NCI-H446 treated with DMSO at 0.1 percent for 48 hours (cell line): Measurements from ENCODE around the gene CYB5RL.
"Not testable (repeated sequence)": the region's sequence is repeated elsewhere in the genome, so short reads cannot be mapped to it uniquely, and the experiment has no call there.

Source experiments
- DNase-seq: peaks from one replicate; lab custom pipeline; 2025; lab: John Stamatoyannopoulos, UW

Gene CYB5RL

DNA sequence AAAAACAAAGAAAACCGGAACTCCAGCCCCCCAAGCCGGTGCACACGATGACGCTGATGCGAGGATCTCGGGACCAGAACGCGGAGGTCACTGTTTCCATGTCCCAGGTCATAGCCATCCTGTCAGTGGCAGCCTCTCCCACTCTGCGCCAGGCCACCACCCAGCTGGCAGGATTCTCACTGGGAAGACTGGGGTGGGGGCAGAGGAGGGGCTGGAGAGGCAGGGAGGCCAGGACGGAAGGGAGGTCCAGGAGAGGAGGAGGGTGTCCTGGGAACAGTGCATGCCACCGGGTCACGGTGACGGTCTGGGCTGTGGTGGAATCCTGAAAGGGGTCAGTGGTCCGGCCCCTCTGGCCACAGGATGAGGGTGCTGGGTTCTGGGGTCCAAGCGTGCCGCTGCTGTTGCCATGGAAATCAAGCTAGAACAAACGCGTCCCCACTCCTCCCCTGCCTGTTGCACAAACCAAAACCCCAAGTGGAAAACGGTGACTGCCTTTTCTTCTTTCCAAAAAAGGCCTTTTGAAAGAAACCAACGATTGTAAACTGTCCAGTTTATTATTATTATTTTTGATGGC lies 26.2 kb upstream of the CYB5RL start:
- no peak for DNase-seq

DNA sequence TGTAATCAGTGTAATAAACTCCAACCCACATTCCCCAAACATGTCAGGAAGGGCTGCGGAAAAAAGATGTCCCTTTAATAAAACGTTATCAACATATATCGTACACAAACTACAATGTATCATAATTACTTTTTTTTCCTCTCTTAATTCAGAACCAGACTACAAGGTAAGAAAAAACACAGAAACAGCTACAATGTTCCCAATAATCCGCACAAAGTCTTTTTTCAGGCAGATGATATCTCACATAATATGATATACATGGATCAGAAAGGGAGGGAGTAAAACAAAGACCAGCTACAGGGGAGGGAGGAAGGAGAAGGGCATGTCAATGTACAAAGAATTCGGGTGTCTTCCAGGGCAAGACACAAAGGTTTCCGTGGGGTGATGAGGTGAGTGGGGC lies 25.5 kb upstream of the CYB5RL start:
- DNase-seq, result no peak

DNA sequence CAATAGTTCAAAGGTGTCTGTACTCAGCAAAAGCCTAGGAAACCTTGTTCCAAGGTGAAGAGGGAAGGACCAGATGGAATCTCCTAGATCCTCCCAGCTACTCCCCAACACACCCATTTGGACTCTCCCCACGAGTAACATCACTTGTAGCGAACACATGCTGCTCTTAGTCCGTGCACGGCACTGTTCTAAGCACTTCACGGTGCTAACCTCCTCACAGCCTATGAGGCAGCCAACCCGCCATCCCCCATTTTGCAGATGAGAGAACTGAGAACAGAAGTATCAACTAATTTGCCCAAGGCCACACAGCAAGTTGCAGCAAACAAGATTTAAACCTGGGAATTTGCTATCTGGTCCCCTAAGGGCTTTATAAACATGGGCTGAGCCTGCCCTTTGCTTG lies 24.4 kb upstream of the CYB5RL start:
- no peak for DNase-seq

DNA sequence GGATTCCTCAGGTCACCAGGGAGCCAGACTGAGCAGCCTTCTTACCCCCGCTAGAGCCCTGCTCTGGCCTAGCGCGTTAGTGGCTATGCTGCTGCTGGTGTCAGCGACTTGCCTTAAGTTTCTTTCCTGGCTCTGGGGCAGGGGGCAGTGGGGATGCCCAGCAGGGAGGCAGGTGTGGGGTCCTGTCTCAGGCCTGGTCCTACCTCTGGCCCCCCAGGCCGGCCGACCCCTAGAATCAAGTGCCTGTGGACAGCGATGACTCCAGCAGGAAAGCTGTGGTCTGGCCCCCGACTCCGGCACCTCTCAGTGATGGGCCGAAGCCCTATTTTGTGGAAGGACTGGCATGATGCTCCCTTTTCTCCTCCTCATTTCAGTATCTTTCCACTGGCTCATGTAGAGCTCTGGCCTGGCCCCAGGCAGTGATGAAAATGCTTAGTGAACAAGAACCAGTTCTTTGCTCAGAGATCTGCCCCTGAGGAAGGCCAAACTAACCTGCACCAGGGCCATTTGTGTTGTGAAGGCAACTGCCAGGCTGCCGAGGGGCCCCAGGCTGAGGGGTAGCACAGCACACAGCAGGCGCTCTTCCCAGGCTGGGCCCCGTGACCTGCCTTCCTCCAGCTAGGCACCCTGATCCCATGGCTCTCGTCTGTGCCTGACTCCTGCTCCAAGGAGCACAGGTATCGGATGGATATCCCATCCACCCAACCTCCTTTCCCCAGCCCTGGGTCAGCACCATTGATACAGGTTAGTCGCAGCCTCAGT lies 23.8 kb upstream of the CYB5RL start:
- no peak for DNase-seq

DNA sequence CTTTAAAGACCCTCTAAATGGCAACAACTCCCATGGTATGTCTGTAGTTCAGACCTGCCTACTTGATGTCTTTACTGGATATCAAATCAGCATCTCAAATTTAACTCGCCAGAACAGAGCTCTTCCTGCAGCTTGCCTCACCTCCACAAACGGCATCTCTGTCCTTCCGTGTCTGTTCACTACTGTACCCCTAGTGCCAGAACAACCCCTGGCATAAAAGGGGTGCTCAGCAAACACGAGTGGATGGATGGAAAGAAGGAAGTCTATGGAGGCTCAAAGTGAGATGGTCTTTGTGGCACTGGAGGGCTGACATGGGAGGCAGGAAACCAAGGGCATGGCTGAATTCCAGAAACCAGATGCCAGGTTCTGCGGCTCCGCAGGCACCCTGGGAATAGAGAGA lies 22.9 kb upstream of the CYB5RL start:
- no peak for DNase-seq

DNA sequence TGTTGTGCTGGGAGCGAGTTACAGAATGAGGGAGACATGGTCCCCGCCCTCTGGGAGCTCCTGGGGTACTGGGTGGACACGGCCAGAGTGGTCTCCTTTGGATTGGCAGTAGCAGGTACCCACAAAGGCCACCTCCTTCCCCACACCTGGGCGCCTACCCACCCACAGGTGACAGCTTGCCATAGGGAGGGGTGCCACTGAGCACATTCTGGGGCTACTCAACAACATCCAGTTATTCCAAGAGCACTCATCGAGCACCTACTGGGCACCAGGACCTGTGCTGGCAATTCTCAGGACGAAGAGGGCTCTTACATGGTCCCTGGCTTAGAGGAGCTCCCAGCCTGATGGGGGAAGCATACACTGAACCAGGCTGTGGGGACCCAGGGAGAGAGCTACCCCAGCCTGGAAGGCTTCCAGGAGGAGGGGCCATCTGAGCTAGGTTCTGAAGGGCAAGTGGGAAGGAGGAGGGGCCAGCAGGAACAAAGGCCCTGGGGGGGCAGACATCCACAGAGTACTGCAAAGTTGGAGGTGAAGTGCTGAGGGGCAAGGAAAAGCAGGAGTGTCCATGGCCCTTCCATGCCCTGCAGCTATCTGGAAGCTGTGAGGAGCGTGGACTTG lies 22.1 kb upstream of the CYB5RL start:
- no peak for DNase-seq

DNA sequence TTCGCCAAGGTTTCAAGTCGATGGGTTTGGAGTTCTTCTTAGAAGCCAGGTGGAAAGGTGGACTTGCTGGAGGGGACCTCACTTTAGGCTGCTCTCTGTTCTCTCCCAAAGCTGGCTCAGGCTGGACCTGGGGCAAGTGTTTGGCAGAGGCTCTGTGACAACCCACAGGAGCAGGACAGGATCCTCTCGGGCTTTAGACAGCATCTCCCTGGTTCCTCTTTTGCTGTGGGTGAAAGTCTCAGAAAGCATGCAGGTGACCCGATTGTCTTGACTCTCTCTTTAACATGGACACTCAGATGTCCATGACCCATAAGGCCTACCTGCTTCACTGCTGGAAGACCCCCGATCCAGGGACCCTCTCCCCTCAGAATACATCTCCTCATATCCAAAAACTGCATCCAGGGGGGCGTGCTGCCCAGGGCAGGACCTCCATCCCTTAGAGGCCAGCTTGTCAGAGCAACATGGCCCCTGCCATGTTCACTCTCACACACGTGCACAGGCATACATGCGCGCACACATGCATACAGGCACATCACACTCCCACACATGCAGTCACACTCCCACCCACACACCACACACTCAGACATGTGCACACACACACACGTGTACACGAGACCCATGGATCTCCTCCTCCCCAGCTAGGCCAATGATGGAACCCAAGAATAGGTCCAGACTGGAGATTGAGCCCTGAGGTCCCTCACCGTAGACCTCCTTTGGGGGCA lies 21.4 kb upstream of the CYB5RL start:
- DNase-seq, result no peak

DNA sequence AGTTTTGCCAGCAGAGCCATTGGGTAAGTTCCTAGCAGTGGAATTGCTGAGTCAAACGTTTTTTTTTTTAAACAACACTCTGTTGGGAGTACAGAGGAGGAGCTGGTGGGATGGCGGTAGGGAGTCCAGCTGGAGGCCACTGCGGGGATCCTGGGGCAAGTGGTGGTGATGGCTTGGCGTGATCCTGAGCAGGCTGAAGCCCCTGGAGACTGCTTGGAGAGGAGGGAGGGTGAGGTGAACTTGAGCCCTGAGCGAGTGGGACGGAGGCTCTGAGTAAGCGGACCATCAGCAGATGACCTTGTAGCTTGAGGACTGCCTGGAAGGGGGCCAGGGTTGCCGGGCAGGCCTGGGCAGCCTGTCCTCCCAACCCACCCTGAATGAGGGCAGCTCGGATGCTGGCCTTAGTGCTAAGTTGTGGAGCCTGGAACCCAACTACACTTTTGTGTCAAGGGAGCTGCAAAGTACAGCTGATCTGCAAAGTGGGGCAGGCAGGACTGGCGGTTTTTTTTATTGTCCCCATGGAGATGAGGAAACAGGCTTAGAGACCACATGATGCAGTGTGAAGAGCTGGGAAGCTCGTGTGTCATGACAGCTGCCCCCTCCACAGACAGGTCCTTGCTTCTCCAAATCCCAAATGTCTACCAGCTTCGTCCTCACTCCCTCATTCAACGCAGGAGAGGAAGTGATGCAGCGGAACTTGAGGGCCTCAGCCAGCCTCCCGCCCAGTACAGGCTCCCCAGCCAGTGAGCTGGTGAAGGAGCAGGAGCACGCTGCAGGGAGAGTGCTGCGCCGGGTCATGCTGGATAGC lies 20.4 kb upstream of the CYB5RL start:
- DNase-seq, result no peak

DNA sequence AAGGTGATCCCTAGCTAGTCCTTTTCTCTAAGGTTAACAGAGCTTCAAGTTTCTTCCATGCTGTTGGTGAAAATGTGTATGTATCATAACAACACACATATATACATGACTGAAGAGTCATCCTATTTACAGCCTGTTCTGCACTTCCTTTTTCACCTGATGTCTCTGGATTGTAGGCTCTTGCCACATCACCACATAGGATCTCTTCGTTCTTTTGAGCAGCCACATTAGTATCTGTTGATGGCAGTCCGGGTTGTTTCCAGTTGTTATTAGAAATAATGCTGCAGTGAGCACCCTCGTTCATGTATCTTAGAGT lies 19.8 kb upstream of the CYB5RL start:
- DNase-seq, result no peak

DNA sequence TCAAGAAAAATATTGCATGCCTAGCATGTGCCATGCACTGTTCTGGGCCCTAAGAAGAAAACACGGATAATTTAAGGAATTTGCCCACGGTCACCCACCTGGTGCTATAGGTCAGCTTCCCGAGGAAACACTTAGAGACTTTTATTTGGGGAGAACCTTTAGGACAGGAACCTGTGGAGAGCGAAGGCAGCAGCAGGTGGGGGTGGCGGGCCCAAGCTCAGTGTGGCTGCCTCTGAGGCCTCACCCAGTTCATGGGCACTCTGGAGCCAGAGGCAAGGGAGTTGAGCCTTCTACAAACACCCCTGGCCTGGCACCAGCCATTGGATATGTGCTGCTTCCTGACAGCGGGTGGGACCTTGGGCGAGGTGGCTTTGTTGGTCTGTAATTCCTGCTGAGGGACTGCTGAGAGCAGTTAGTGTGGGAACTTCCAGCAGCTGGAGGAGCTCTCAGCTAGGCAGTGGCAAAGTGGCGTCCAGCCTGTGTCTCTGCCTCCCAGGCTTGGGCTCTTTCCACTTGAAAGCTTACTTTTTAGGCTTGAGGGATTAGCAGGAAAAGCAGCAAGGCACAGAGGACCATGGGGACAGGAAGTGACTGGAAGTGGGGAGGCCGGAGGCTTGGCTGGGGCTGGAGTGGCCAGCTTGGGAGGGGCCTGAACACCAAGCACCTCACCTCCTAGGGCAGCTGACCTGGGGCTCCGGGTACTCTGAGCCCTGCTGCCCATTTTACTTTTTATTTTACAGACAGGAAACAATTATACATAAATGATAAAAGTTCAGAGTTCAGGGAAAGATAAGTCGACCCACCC lies 19.3 kb upstream of the CYB5RL start:
- DNase-seq, result no peak

DNA sequence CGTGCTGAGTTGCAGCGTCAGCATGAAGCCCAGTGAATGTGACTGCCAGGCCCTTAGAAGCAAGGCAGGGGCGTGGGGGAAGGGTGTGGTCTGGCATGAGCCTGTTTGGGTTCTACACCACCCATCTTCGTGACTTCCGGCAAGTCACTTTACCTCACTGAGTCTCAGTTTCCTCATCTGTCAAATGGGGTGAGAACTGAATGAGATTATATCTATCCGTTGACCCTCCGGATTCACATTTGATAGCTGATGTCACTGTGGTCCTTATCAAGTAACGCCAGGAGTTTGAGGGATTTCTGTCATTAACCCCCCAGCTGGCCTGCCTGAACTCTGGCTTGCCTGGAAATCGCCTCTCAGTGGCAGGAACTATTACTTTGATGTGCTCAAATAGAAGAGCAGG lies 15.7 kb upstream of the CYB5RL start:
- no peak for DNase-seq

DNA sequence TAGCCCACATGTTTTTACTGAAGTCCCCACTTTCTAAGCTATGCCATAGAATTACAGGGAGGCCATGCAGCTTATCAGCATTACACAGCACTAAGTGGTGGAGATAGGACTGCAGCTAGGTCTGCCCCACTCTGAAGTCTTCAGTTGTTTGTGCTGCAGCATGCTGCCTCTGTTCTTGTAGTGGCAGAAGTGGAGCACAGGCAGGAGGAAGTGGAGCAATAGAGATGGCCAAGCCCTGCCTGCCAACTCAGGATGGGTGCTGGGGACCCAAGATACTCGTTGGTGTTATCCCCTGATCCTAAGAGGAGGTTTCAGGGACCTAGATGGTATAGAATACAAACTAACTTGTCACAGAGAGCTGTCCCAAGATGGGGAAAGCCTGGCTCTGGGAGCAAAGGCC lies 13.0 kb upstream of the CYB5RL start:
- DNase-seq, result no peak

DNA sequence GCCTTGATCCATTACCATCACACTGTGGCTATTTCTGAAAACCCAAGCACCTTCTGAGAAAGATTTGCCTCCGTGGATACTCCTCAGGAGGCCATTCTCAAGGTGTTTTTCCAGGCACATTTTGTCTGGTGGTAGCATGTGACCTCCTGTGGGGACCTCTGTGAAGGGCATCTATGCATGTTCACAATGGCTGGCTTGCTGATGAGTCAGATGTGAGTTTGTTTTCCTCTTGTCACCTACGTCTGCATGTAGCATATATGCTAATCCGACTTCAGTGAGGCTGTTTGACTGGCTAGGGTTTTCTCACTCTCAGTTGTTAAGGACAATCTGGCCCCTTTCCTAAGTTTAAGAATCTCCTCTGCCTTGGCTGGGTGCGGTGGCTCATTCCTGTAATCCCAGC lies 8.1 kb upstream of the CYB5RL start:
- not testable (repeated sequence) for DNase-seq

DNA sequence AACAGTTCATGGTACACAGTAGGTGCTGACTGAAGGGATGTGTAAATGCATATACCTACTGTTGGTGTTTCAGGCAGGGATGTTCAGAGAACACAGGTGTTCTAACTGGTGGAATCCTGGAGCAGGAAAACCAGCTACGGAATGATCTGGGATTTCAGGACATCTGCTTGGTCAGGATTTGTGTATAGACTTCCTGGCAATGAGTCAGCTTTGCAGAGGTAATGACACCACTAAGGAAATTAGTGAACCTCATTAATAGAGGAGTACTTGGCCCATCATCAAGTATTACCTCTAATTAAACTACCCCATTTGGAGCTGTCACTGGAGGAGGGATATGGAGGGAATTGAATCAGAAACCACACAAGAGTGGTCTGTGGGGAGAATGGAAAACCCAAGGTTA lies 7.5 kb upstream of the CYB5RL start:
- DNase-seq, result no peak

DNA sequence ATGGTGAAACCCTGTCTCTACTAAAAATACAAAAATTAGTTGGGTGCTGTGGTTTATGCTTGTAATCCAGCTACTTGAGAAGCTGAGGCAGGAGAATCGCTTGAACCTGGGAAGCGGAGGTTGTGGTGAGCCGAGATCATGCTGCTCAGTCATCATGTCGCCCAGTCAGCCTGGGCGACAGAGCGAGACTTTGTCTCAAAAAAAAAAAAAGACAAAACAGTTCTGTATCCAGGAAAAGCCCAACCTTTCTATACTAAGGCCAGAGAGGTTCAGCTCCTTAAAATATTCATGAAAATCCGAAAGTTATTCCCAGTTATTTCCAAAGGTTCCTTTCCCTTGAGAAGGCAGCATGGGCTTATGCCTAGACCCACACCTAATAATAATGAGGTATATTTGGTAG lies 4.4 kb upstream of the CYB5RL start:
- no peak for DNase-seq

DNA sequence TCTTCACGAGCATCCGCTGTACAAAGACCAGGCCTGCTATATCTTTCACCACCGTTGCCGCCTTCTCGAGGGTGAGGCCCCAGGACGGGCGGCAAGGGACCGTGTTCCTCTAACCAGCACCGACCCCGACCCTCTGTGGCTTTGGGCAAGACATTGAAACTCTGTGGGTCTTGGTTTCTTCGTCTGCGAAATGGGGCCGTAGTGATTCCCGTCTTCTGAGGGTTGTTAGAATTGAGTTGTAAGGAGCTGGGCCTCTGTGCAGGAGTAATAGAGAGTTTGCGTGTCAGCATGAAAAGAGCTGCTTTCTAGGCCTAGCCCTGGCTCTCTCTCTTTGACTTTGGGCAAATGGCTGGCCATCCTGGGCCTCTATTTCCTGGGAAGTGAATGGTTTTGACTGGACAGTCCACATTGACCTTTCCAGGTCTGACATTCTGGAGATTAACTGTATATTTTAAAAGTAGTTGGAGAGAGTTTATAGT lies 728 bp upstream of the CYB5RL start:
- DNase-seq, result no peak

DNA sequence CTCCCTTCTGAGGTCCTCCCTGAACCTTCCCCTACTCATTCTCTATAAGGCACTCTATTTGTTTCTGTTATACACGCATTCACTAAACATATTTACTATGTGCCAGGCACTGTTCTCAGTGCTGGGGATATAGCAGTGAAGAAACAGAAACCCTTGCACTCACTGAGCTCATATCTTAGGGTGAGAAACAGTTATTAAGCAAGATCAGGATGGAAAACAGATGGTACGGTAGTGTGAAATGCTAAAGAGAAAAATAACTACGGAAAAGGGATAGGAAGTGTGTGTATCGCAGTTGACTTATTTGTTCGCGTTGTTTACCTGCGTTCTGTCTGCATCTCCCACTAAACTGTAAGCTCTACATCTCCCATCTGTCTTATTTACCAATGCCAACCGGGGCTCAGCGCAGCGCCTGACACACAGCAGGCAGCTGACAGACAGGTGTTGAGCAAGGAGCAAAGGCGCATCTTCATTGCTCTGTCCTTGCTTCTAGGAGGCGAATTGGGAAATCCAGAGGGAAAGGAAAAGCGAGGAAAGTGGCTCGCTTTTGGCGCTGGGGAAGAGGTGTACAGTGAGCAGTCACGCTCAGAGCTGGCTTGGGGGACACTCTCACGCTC lies 572 bp downstream of the CYB5RL start:
- no peak for DNase-seq

DNA sequence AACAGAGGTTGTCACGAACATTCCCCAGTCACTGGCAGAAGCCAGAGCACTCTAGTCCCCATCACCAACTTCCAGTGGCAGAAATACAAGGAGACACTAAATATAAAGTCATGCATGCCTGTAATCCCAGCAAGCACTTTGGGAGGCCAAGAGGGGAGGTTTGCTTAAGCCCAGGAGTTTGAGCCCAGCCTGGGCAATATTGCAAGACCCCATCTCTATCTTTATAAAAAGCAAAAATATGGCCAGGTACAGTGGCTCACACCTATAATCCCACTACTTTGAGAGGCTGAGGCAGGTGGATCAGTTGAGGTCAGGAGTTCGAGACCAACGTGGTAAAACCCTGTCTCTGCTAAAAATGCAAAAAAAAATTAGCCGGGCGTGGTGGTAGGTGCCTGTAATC lies 6.4 kb downstream of the CYB5RL start:
- DNase-seq, result no peak

DNA sequence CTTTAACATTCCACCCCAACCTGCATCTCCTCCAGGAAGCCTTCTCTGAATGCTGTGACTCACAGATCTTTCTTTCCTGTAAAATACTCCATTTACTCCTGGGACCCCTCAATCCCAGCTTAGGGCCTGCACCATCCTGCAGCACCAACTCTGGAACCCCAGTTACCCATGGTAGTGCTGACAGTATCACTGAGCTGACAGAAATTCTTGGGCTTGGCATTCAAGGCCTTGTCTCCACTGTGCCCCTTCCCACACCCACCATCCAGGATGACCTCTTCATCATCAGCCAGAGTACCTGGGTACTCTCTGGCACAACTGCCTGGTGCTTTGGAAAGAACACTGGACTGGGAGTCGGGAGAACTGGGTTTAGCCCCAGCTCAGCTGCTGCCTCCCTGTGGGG lies 8.3 kb downstream of the CYB5RL start:
- DNase-seq, result no peak

DNA sequence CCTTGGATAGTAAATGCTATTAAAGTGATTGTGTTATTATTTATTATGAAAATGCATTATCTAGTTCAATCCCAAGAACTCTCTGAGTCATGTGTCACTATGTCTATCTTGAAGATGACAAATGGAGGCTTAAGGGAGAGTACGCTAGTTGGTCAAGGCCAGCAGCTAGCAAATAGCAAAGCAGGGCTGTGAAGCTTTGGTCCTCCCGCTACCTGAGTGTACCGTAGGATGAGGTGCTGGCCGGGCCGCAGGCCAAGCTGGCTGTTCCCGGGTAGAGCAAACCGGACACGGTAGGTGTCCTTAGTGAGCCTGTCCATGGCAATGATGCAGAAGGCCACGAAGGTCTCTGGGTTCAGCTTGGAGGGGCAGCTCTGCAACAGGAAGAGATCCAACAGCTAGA lies 9.3 kb downstream of the CYB5RL start:
- DNase-seq, result no peak

DNA sequence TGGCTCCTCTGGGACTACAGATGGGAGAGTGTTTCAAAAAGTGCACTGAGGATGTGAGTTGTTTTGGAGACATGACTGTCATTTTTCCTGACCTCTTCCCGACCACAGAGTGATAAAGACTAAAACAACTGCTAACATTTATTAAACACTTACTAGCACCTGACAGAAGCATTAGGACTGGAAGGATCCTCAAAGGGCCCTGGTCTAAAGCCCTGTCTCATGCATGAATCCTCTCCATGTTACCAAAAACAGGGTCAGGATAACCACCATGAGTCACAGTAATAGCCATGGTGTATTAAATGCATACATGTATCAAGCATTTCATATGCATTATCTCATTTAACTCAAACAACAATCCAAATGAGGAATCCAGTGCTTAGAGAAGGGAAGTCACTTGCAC lies 11.5 kb downstream of the CYB5RL start:
- no peak for DNase-seq
